GM19240 (cell line): ENCODE measurements around the gene FAM185A.
"Not testable (repeated sequence)": the region's sequence is repeated elsewhere in the genome, so short reads cannot be mapped to it uniquely, and the experiment has no call there.

Experiments
- DNase-seq: peaks from one replicate; pipeline ENCODE4 v3.0.0; 2011; ENCODE audit warnings: low spot score; ENCODE audit not compliant: insufficient read length

FAM185A gene

GRCh38 chr7:102778663-102779062 lies 29.9 kb downstream of the FAM185A start:
- DNase-seq: not testable (repeated sequence)

DNA sequence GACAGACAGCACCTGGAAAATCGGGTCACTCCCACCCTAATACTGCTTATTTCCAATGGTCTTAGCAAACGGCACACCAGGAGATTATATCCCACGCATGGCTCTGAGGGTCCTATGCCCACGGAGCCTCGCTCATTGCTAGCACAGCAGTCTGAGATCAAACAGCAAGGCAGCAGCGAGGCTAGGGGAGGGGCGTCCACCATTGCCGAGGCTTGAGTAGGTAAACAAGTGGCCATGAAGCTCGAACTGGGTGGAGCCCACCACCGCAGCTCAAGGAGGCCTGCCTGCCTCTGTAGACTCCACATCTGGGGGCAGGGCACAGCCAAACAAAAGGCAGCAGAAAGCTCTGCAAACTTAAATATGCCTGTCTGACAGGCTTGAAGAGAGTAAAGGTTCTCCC lies 32.1 kb downstream of the FAM185A start:
- DNase-seq: not testable (repeated sequence)

DNA sequence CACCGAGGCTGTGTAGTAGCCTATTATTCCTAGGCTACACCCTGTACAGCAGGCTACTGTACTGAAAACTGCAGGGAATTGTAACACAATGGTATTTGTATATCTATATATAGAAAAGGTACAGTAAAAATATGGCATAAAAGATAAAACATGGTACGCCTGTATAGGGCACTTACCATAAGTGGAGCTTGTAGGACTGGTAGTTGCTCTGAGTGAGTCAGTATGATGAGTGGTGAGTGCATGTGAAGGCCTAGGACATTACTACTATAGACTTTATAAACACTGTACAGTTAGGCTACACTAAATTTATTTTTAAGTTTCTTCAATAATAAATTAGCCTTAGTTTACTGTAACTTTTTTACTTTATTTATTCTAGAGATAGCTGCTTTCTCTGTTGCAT lies 40.0 kb downstream of the FAM185A start:
- DNase-seq: not testable (repeated sequence)

DNA sequence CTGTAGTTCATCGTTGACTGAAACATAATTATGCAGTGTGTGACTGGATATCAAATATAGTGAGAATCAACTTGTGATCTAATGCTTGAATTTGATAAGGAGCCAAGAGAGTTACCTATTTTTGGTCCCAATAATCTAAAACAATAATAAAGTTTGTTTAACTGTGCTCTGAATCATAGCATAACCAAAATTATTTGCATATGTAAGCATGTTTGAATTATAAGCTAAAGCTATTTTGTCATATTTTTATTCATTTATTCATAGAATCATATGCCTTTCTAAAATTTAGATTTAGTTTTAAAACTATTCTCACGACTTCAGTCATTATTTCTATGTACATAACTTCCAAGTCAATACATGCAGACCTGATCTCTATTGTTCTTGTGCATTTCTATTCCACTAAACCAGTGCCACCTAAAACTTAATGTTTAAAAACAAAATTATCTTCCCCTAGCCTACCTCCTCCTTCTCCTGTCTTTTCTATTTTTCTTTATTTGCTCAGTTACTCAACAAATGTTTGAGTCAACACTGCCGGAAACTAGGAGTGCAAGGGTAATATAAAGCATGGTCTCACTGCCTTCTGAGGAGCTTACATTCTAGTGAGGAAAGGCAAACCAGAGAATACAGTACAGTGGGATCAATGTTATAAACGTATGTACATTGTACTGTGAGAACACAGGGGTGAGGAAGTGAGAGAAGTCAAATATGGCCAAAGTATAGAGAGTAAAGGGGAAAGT lies 41.7 kb downstream of the FAM185A start:
- DNase-seq: not testable (repeated sequence)

- not testable (repeated sequence) for DNase-seq
These were observed 42.6 kb downstream of the FAM185A start for GRCh38 chr7:102791367-102791766.

- DNase-seq: not testable (repeated sequence)
These were observed 43.0 kb downstream of the FAM185A start for GRCh38 chr7:102791831-102792230.

DNA sequence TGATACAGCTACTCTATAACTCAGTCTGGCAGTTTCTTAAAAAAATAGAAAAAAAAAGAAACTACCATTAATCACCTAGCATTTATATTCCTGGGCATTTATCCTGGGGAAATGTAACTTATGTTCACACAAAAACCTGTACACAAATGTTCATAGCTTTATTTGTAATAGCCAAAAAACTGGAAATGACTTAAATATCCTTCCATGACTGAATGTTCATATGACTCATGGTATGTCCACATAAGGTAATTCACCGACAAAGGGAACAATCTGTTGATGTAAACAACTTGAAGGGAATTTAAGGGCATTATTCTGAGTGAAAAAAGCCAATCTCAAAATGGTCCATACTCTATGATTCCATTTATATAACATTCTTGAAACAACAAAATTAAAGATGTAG lies 45.8 kb downstream of the FAM185A start:
- DNase-seq: not testable (repeated sequence)

DNA sequence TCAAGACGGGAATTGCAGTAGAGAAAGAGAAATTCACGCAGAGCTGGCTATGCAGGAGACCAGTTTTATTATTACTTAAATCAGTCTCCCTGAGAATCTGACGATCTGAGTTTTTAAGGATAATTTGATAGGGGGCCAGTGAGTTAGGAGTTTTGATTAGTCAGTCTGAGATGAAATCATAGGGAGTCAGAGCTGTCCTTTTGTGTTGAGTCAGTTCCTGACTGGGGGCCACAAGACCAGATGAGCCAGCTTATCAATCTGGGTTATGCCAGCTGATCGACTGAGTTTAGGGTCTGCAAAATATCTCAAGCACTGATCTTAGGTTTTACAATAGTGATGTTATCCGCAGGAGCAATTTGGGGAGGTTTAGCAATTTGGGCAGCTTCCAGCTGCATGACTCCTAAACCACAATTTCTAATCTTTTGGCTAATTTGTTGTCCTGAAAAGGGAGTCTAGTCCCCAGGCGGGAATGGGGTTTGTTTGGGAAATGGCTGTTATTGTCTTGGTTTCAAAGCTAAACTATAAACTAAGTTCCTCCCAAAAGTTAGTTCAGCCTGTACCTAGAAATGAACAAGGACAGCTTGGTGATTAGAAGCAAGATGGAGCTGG lies 47.3 kb downstream of the FAM185A start:
- not testable (repeated sequence) for DNase-seq

DNA sequence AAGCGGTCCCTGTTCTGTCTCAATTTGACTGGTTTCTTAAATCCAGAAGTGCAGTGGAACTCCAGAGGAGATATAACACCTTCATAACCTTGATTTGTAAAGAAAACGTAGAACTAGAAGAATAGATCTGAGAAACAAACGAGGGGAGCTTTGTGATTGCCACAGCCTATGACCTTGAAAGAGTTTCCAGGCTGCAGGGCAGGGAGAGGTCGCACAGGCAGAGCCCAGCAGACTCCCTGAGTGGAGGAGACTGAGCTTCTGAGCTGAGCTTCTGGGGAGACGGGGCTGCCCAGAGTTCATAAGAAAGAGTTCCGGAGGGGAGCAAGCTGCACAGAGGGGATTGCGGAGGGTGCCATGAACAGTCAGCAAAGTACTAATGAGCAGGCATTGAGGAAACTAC lies 57.8 kb downstream of the FAM185A start:
- no peak for DNase-seq

DNA sequence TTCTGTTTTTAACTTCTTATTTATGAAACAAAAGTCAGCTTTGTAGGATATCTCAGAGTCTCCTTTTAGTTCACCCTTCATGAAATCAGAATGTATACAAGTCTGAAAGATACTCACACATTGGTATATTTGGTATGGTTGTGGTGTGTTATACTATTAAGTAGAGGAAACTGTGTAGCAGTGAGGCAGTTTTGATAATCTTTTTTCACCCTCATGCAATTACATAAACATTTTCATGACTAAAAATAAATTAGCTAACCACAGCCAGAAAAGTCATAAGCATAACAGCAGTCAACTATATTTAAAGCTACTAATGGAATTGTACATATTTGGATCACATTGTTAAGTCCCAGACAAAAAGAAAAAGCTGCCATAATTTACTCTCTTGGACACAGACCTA lies 62.1 kb downstream of the FAM185A start:
- DNase-seq: no peak

- no peak for DNase-seq
These were observed 63.3 kb downstream of the FAM185A start for GRCh38 chr7:102811942-102812678.

DNA sequence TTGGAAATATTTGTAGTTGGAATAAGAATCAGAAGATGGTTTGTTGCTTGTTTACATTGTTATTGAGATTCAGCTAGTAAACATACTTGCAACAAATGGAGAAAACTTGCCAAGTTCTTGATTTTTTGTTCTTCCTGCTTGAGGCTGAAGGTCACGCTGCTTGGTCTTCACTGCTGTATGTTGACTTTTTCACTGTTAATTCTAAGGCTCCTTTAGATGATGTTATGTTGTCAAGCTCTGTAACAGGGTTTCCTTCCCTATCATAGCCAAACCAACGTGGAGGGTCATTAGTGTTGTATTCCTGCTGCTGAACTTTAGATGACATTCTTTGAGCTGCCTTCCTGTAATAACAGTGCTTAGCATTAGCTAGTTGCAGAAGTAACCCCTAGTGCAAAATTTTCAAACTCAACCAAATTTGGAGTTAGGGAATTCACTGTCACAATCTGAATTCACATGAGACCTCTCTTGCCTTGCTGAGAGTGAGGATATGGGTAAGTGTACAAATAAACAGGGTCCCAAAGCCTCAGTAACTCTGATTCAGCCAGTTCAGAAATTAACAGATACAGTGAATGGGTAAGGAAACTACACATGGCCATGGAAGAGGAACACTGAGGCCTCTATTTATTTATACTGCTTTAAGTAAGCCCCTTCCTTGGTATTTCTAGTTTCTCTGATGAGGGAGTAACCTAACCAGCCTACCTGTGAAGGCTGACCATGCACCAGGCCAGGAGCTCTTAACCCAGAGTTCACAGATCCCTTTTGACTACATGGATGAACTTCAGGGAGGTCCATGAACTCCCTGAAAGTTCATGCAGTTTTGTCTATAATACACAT lies 64.6 kb downstream of the FAM185A start:
- no peak for DNase-seq

DNA sequence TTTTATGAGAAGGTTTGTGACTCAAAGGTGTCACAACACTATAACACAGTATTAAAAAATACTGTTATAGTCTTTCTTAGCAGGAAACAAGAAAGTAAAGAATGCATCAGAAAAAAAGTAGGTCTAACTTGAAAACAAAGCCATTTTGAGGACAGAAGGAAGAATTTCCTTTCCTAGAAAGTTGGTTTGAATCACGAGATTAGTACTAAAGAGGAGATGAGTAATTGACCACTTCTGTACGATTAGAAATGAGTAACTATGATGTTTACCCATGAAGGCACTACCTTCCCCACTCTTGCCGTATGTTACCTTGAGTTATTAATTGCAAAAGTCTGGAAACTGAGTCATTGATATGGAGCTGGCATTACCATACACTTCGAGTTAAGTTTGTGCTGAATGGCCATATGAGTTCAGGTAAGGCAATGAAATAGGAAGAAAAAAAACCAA lies 65.2 kb downstream of the FAM185A start:
- no peak for DNase-seq

DNA sequence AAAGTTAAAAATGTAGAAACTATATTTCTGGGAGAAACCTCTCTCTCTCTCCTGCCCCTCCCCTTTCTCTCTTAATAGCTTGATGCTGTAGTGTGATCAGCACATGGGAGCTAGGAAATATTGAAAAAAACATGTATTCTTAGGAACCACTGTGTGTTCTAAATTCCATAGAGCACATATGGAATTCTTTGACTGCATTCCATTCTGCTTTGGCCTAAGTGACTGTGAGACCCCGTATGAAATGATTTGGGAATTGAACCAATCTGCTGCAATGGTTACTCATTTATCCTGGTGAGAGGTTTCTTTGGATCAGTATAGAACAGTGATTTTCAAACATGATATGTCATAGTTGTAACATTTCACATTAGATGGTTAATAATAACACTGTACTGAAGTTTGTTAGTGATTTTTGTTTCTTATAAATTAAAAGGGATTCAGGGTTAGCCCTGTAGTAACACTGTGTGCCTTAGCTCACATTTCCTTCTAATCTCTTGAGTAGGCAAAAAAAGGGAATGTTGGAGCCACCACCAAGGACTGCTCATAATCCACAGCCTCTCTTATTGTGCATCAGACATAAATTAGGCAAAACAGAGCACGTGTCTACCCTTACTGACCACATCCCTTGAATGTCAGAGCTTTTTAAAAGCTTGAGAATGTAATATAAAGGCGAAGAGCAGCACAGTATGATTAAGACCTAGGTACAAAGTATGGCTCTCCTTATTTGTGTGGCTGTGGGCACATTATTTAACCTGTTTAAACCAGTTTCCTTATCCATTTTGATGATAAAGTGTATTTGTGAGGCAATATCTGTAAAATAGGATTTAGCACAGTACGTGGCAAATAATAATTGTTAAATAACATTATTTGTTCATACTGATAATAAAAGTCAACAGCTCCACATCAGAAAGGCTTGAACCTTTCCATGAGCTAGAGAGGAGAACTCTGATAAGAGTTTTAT lies 69.1 kb downstream of the FAM185A start:
- no peak for DNase-seq

DNA sequence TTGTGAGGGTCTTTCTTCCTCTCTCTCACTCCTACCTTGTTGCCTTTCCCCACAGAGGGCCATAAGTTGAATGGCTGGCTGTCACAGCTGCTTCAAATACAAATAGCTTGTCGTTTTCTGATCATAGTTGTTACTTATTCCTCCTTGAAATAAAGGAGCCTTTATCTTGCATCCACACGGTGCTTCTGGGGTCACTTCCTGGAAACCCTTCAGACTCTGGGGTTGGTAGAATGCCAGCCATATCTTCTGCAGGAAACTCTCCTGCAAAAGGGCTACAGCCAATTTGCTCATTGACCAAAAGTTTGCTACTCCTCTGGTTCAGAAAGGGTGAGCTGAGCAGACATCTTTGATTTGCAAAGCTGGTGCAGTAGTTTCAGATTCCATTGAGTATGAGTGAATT lies 70.4 kb downstream of the FAM185A start:
- no peak for DNase-seq

- DNase-seq: no peak
These were observed 73.4 kb downstream of the FAM185A start for GRCh38 chr7:102821994-102822747.

- DNase-seq: no peak
These were observed 74.8 kb downstream of the FAM185A start for GRCh38 chr7:102823390-102824119.

DNA sequence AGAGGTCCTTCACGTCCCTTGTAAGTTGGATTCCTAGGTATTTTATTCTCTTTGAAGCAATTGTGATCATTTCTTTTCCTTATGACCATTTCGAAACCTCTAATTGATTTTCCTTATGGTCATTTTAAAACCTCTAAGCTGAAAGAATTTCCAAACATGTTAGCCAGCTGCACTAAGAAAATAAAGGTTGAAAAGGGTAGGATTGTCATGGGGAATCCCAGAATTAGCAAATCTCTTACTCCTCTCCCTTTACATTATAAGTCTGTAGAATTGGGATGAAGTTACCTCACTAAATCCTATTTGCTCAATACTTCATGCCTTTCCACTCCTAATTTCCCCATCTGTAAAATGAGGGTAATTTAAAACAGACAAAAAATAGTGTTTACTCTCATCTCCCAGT lies 79.5 kb downstream of the FAM185A start:
- no peak for DNase-seq

DNA sequence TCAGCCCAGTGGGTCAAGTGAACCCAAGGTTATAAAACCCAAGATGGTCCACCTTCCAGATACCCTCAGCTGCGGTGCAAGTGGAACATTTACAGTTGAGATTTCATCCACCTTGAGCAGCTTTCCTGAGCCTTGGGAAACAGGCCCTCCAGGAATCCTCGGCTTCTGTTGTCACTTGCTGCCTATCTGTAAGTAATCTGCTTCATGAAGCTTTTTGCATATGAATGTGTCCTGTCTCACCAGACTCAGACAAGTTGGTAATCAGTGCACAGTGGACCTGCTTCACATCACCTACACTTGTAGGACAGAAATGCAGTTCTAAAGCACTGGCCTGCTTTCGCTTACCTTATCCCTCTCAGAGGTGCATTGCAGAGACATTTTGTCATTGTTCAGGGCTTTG lies 80.3 kb downstream of the FAM185A start:
- no peak for DNase-seq
